Measurements from ENCODE around the gene RAB6B.
A peak's percentile ranks its signal among the peaks of the same experiment; 100 is the strongest.

RAB6B gene

DNA sequence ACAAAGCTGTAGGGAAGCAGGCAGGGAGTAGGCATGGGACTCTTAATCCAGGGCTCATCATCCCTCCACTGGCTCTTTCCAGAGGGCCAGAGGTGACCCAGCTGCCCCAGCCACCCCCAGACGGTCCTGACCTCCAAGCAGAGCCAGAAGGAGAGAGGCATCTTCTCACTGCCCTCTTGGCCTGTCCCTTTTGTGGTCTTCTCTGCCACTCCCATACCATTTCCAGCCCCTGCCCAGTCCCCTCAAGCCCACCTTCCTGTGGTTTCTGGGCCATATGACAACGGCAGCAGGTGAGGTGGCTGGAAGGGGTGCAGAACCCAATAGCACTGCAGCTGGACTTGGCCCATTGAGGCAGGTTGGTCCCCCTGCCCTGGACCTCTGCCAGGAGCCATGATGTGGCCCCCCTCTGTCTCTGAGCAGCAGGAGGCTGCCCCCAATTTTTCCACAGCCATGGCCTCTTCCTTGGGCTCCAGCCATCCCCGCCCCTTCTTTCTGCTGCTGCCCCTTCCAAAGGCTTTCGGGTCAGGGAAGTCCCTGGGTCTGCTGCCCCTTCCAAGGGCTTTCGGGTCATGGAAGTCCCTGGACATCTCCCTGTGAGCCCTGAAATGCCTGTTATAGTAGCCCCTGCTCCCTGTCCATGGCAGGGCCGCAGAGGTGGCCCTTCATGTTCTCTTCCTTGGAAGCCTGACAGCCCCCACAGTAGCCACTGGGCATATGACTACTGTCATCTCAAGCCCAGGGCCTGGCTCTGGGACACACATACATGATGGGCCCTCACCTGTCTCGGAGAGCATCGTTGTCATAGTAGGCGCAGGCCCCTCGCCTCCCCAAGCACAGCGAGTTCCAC is 39.5 kb upstream of the RAB6B start:
- DNase-seq (ENCODE audit: low read depth): no peak
- no peak overlapping the region for H3K4me3 ChIP-seq (ENCODE audit: low read length)
- TF ChIP-seq CTCF (conservative IDR thresholded peaks at IDR 0.05; ENCODE audit: low read length): no peak

DNA sequence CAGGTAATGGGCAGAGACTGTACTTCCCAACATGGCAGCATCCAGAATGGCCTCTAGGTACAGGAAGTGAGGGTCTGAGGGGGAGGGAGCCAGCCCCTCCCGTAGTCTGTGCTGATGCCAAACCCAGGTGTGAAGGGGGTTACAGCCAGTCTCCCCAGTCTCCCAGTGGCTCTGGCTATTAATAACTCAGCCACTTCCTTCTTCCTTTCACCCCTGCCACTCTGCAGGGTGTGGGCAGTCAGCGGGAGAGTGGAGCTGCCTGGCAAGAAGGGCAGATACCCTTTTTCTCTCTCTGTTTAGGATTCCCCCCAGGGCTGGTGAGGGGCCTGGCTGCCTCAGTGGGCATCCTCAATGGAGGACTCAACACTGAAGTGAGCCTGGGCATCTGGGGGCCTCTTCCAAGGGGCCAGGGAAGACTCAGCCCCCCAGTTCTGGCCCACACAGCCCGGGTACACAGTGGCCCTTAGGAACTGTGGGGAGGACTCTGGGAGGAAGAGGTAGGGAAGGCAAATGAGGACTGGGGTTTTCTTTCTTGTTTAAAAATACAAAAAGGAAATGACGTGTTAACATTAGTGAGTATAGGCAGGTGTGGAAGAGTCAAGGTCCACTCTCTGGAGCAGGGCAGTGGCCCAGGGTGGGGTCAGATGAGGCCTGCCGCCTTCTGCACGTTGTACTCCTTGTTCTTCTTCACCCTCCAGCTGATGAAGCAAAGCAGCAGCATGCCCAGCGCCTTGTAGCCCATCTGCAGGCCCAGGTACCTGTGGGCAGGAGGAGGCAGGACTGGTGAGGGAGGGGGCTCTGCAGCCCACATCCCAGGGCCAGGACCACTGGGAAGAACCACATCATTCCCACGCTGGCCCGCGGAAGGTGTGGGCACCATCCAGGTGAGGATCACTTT is 38.6 kb upstream of the RAB6B start:
- DNase-seq (ENCODE audit: low read depth): no peak
- TF ChIP-seq CTCF (conservative IDR thresholded peaks at IDR 0.05; ENCODE audit: low read length): no peak
- no peak overlapping the region for H3K4me3 ChIP-seq (ENCODE audit: low read length)

DNA sequence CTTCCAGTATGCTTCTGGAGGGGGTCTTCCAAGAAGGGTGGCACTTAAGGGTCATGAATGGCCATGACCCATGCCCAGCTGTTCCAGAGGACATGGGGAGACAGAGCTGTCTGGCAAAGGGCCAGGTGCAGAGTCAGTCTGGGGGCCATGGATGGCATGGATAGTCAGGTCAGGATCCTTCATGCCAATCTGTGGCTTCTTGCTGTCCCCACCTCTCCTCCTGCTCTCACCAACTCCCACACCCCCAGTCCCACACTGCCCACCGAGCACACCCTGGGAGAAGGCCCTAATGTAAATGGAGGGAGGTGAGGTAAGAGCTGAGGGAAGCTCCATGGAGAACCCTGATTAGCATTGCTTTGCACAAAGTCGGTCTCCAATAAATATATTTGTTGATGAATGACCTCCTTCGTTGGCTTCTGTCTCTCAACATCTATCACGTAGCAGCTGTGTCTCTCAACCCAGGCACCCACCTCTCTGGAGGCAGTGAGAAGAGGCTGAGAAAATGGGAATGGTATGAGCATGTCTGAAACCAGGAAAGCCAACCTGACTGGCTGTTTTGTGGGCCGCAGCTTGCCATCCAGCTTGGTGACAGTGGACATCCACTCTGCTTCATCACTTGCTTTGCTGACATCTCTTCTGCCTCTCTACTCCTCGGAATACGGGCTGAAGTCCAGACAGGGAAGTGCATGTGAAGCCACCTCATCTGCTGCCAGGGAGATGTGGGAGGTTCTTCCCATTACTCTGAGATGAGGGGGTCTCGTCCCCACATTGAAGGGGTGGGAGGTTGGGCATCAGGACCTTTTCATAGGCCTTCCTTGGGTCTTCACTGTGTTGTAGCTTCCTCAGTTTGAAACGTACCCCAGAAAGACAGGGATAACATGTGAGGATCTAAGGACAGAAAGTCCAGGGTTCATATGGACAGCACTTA is 37.7 kb upstream of the RAB6B start:
- no peak for DNase-seq (ENCODE audit: low read depth)
- no peak for TF ChIP-seq CTCF (conservative IDR thresholded peaks at IDR 0.05; ENCODE audit: low read length)
- no peak overlapping the region for H3K4me3 ChIP-seq (ENCODE audit: low read length)

DNA sequence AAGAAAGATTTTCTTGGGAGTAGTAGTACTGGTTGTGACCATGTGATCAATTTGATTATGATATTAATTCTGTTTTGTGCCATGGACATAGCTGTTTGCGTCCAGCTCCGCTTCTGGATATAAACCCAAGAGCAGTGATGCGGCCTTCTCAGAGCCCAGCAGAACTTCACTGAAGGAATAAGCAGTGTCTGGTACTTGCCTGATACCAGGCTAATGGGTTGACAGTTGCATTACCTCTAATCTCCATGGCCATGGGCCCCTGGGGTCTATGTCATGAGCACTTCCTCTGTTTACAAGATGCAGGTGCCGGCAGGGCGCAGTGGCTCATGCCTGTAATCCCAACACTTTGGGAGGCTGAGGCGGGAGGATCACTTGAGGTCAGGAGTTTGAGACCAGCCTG is 36.3 kb upstream of the RAB6B start:
- no peak for TF ChIP-seq CTCF (conservative IDR thresholded peaks at IDR 0.05; ENCODE audit: low read length)
- no peak for DNase-seq (ENCODE audit: low read depth)
- H3K4me3 ChIP-seq (ENCODE audit: low read length): no peak overlapping the region

GRCh38 chr3:133931084-133931483 is 35.4 kb upstream of the RAB6B start:
- TF ChIP-seq CTCF (conservative IDR thresholded peaks at IDR 0.05; ENCODE audit: low read length): no peak
- DNase-seq (ENCODE audit: low read depth): no peak
- no peak overlapping the region for H3K4me3 ChIP-seq (ENCODE audit: low read length)

DNA sequence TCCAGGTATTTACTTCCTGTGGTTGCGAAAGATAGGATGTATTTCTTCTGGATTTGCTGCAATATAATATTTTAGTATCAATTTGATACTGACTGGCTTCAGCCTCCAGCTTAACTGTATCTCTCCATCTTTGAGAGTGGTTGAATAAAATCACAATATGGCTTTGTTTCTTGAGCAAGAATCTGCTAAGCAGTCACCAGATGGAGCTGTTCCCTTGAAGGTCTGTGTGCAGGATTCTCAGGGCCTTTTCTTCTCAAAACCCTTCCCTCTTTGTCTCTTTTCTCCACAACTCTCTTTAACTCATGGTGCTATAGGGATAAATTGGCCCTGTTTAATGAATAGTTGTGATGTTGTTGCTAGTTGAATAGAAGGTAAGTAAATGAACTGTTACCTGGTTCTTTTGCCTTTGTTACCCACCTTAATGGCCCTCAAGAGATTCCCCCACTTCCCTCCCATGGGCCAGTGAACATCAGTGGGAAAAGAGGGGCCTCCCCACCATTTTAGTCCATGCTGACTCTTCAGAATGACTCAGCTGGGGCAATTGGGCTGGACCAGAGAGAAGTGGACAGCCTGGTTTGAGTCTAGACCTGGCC is 34.8 kb upstream of the RAB6B start:
- DNase-seq (ENCODE audit: low read depth): peak; percentile 78
- no peak overlapping the region for H3K4me3 ChIP-seq (ENCODE audit: low read length)
- TF ChIP-seq CTCF (conservative IDR thresholded peaks at IDR 0.05; ENCODE audit: low read length): peak; percentile 90

All from AG10803 (cell line).